GM12878 (cell line): ENCODE data around the gene SYNE4. TPM values are rescaled to one million over a fixed set of nuclear protein-coding genes. Genes with fewer than 3 reads are reported as not detected.

Experiments
- ATAC-seq: fragments of 200-7000 bp; cut with Tn5 transposase; 3 replicates; pipeline ENCODE4 v1.9.1; 2020; ENCODE audit warnings: mild to moderate bottlenecking, moderate library complexity
- BruUV-seq: library from RNA; stranded (reverse); fragments of 400-500 nt; replicated peaks from 2 replicates; lab custom pipeline; 2021; lab: Mats Ljungman, UMichigan
- CTCF ChIA-PET: fragments of 300-600 bp; sonication (Branson Sonifier 250); formaldehyde crosslinking; extraction: SDS; loops from one replicate; lab custom pipeline; 2021; ENCODE audit warnings: inconsistent platforms; lab: Yijun Ruan, JAX
- POLR2A ChIA-PET: fragments of 350-600 bp; formaldehyde crosslinking; extraction: SDS; loops from one replicate; lab custom pipeline; 2021; ENCODE audit warnings: inconsistent platforms; lab: Charles Lee
- RAD21 ChIA-PET: fragments of 300-600 bp; sonication (Branson Sonifier 250); formaldehyde crosslinking; loops from one replicate; lab custom pipeline; 2023; ENCODE audit warnings: antibody characterized with exemption; ENCODE audit not compliant: unreplicated experiment; lab: Charles Lee
- SMC1A ChIA-PET: fragments of 300-600 bp; sonication (Branson Sonifier 250); formaldehyde crosslinking; loops from one replicate; lab custom pipeline; 2023; ENCODE audit not compliant: unreplicated experiment, uncharacterized antibody; lab: Charles Lee
- DNase-seq: peaks from one replicate; pipeline ENCODE4 v3.0.0-alpha.2; 2011; ENCODE audit warnings: low read depth, low spot score
- FAIRE-seq: peaks from 3 replicates; lab custom pipeline; 2011; peaks lifted over from hg19 to GRCh38; lab: Jason Lieb, UNC
- H2AFZ ChIP-seq: 2 replicates; pipeline ENCODE4 v1.6.0; 2011; ENCODE audit warnings: low read depth, low read length, control low read depth; ENCODE audit not compliant: control insufficient read depth
- H3K27ac ChIP-seq: 2 replicates; pipeline ENCODE4 v1.5.1; 2011; ENCODE audit warnings: control low read depth; ENCODE audit not compliant: control insufficient read depth, insufficient read depth
- H3K27me3 ChIP-seq, 2 experiments: replicated peaks in 1 of 2; 2 replicates each; pipeline versions ENCODE4 v1.6.0 to v1.6.1; 2011; ENCODE audit warnings: low read length in 1 of 2; ENCODE audit not compliant: control insufficient read depth in 2 of 2, insufficient read depth in 2 of 2
- H3K36me3 ChIP-seq, 2 experiments: 2 replicates each; pipeline ENCODE4 v1.5.1; 2011; ENCODE audit warnings: low read length in 1 of 2; ENCODE audit not compliant: control insufficient read depth in 2 of 2, insufficient read depth in 2 of 2
- H3K4me1 ChIP-seq: 2 replicates; pipeline ENCODE4 v1.6.1; 2011; ENCODE audit warnings: mild to moderate bottlenecking, low read length, moderate library complexity, mixed read lengths; ENCODE audit not compliant: control insufficient read depth, insufficient read depth
- H3K4me2 ChIP-seq: 2 replicates; pipeline ENCODE4 v1.6.0; 2011; ENCODE audit warnings: control low read depth; ENCODE audit not compliant: control insufficient read depth, insufficient read depth
- H3K4me3 ChIP-seq: fragments of 200-600 bp; sonication (generic); 2 replicates; pipeline ENCODE4 v1.5.1; 2016
- H3K79me2 ChIP-seq: 2 replicates; pipeline ENCODE4 v1.6.0; 2011; ENCODE audit warnings: low read length; ENCODE audit not compliant: control insufficient read depth, insufficient read depth
- H3K9ac ChIP-seq: 2 replicates; pipeline ENCODE4 v1.8.0; 2011; ENCODE audit warnings: low read length, control low read depth, mixed read lengths; ENCODE audit not compliant: control insufficient read depth, insufficient read depth
- H3K9me3 ChIP-seq: replicated peaks from 3 replicates; pipeline ENCODE4 v1.5.1; 2011; ENCODE audit warnings: mild to moderate bottlenecking, low read length; ENCODE audit not compliant: control insufficient read depth, insufficient read depth
- H4K20me1 ChIP-seq: 2 replicates; pipeline ENCODE4 v1.6.0; 2011; ENCODE audit not compliant: control insufficient read depth, insufficient read depth
- ASH2L ChIP-seq: fragments of 300-600, 200-600 bp; sonication (generic); IDR thresholded peaks from 2 replicates; pipeline ENCODE4 v1.6.1; 2017; ENCODE audit warnings: low read depth, mild to moderate bottlenecking, borderline replicate concordance
- EZH2 ChIP-seq: IDR thresholded peaks from 2 replicates; pipeline ENCODE4 v1.6.1; 2012; ENCODE audit warnings: low read depth, mild to moderate bottlenecking, control low read depth, inconsistent platforms, low read length, borderline replicate concordance; ENCODE audit not compliant: control insufficient read depth
- FOXM1 ChIP-seq: IDR thresholded peaks from 2 replicates; pipeline ENCODE4 v1.6.1; 2012; ENCODE audit warnings: low read depth, mild to moderate bottlenecking, inconsistent platforms, low read length, moderate library complexity
- GATAD2B ChIP-seq: fragments of 450-650 bp; conservative IDR thresholded peaks from 2 replicates; pipeline ENCODE4 v1.6.1; 2017; ENCODE audit warnings: low read depth, mild to moderate bottlenecking, moderate library complexity
- IKZF1 ChIP-seq: fragments of 450-650 bp; conservative IDR thresholded peaks from 2 replicates; pipeline ENCODE4 v1.6.1; 2017; ENCODE audit warnings: antibody characterized with exemption, mild to moderate bottlenecking
- RCOR1 ChIP-seq: conservative IDR thresholded peaks from 2 replicates; pipeline ENCODE4 v1.6.1; 2012; ENCODE audit warnings: low read depth, low read length, improper control_type of control experiment
- RUNX3 ChIP-seq: IDR thresholded peaks from 2 replicates; pipeline ENCODE4 v1.6.1; 2012; ENCODE audit warnings: low read length, inconsistent platforms
- SMARCA5 ChIP-seq: fragments of 450-650 bp; IDR thresholded peaks from 2 replicates; pipeline ENCODE4 v1.6.1; 2017; ENCODE audit warnings: mild to moderate bottlenecking
- SREBF2 ChIP-seq: IDR thresholded peaks from 2 replicates; pipeline ENCODE4 v1.6.1; 2012; ENCODE audit warnings: mild to moderate bottlenecking, low read length
- STAT3 ChIP-seq: IDR thresholded peaks from 2 replicates; pipeline ENCODE4 v1.6.1; 2011; ENCODE audit warnings: low read depth, low read length, improper control_type of control experiment
- TCF12 ChIP-seq: IDR thresholded peaks from 2 replicates; pipeline ENCODE4 v1.6.1; 2011; ENCODE audit warnings: low read depth, mild to moderate bottlenecking, low read length
- YY1 ChIP-seq: IDR thresholded peaks from 2 replicates; pipeline ENCODE4 v1.6.1; 2011; ENCODE audit warnings: low read depth, mild to moderate bottlenecking, low read length
- WGBS: methylation state at CpG from one replicate; pipeline ENCODE4 v1.1.6; 2016; ENCODE audit warnings: low lambda C conversion rate; ENCODE audit not compliant: insufficient replicate concordance, insufficient coverage; ENCODE audit errors: missing lambda C conversion rate; 5-methylcytosine and 5-hydroxymethylcytosine counted together
- in situ Hi-C: fragments of 300-500 bp; cut with MboI; formaldehyde crosslinking; loops from 9 replicates; pipeline ENCODE4 v1.14.3; 2018; ENCODE audit warnings: mixed read lengths
- intact Hi-C: fragments of 100-400 bp; cut with micrococcal nuclease; formaldehyde crosslinking; loops from one replicate; pipeline ENCODE4 v1.14.2; 2022; ENCODE audit not compliant: unreplicated experiment
- polyA plus RNA-seq, 11 experiments: library from polyadenylated mRNA; depleted of rRNA in 4 of 11; unstranded in 6 of 11; stranded (reverse) in 5 of 11; fragments of >200 nt; fragmentation: Nextera tagmentation in 4 of 11; fragmentation: Illumina TruSeq in 1 of 11; extraction: Ambion mirVana in 4 of 11; extraction: Trizol in 1 of 11; gene quantifications; 1 replicate in 1 of 11; 2 replicates in 10 of 11; pipeline versions ENCODE4 v1.2.1 to v1.2.3, GENCODE V29; 2011 to 2016; ENCODE audit warnings: inconsistent platforms in 2 of 11, missing spikeins in 2 of 11, low read depth in 1 of 11
- total RNA-seq, 4 experiments: library from RNA; depleted of rRNA in 3 of 4; stranded (reverse); fragments of >200 nt in 3 of 4; fragmentation: Illumina TruSeq in 1 of 4; extraction: Trizol in 1 of 4; gene quantifications; 2 replicates each; pipeline versions ENCODE4 v1.2.1 to v1.2.3, GENCODE V29; 2013 to 2021
- TF ChIP-seq, protein P1 (sequence below): IDR thresholded peaks from 2 replicates; pipeline ENCODE4 v1.6.1; 2011; ENCODE audit warnings: low read depth, mild to moderate bottlenecking, low read length, moderate library complexity, borderline replicate concordance; ENCODE audit errors: extremely low read depth
- TF ChIP-seq, protein P2 (sequence below): fragments of 450-650 bp; IDR thresholded peaks from 2 replicates; pipeline ENCODE4 v1.6.1; 2017; ENCODE audit warnings: mild to moderate bottlenecking
- TF ChIP-seq, protein P3 (sequence below): IDR thresholded peaks from 2 replicates; pipeline ENCODE4 v1.6.1; 2012; ENCODE audit warnings: low read depth, low read length, improper control_type of control experiment
- TF ChIP-seq, protein P4 (sequence below): IDR thresholded peaks from 2 replicates; pipeline ENCODE4 v1.6.1; 2011; ENCODE audit warnings: mild to moderate bottlenecking, low read depth, low read length, moderate library complexity; ENCODE audit not compliant: insufficient replicate concordance
- TF ChIP-seq, protein P5 (sequence below): fragments of 450-650 bp; IDR thresholded peaks from 2 replicates; pipeline ENCODE4 v1.6.1; 2017; ENCODE audit warnings: borderline replicate concordance

Gene SYNE4
- total and polyA plus RNA-seq, 10 of the 15 experiments (the other 5 are each of a cell fraction or from before 2014, with no cell fraction given): 0.35 to 1.2 (median 0.71) TPM

DNA sequence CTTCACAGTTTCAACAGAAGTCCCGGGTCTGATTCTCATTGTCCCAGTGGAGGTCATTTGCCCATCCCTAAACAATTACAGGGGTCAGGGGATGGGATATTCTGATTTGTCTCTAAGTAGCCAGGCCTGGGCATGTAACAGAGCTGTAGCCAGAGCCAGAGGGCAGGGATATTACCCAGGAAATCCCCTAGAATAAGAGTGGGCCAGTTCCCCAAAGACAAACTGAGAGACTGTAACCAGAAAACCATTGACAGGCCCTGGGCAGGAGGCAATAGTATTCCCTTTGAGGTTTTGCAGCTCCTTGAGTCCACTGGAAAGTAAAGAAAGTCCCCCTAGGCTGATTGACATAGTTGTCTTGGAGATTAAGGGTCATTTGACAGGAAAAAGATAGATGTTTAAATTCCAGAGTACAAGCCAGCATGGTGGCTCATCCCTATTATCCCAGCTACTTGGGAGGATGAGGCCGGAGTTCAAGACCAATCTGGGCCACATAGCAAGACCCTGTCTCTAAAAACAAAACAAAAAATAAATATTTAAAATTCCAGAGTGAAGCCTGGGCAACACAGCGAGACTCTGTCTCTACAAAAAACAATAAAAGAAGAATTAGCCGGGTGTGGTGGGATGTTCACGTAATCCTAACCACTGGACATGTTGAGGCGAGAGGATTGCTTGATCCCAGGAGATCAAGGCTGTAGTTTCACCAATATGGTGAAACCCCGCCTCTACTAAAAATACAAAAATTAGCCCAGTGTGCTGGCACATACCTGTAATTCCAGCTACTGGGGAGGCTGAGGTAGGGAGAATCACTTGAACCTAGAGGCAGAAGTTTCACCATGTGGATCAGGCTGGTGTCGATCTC, 15.5 kb downstream of the SYNE4 start:
- WGBS: 84% methylated on average over 8 of the region's 8 CpGs
- intact Hi-C loops: no loop called here
- Histone ChIP-seq H3K4me1 (peaks cover 25% of the 10 kb centered on the region), H3K4me3 (no peak overlapping the region), H3K79me2 (peaks cover 26% of the 10 kb centered on the region), H3K9me3 (no peaks in the 10 kb centered on the region), H3K9ac (0 out of 2 replicates have a peak overlapping the region, but pooled peaks have one; percentile 27), H3K27ac (no peak overlapping the region), H3K4me2 (0 out of 2 replicates have a peak overlapping the region, but pooled peaks have one; percentile 9), H4K20me1 (no peaks in the 10 kb centered on the region), H2AFZ (no peak overlapping the region), H3K36me3 (no peaks in the 10 kb centered on the region), H3K27me3 (no peaks in the 10 kb centered on the region)
- DNase-seq: no peak
- ChIA-PET RAD21 (no interaction called here), POLR2A (no interaction called here), CTCF (interaction anchor here (1.0 to 1.4 kb wide), 2 partner anchors 44 to 135 kb away, joined by 3 read pairs; no protein-coding TSS in a partner anchor), SMC1A (interaction anchor here (0.8 to 1.3 kb wide), 3 partner anchors 61 to 110 kb away, joined by 3 read pairs; partner anchors contain the start of gene THAP8)
- no TSS peak for BruUV-seq
- FAIRE-seq: no peak
- in situ Hi-C loops: no loop called here
- ATAC-seq: peak; percentile 27
- TF ChIP-seq GATAD2B (no peak), RCOR1 (no peak), ASH2L (no peak), YY1 (no peak), EZH2 (no peak), TCF12 (no peak), RUNX3 (0 out of 2 replicates have a peak, but pooled peaks have one; percentile 18), SMARCA5 (no peak), FOXM1 (no peak), SREBF2 (no peak), IKZF1 (peak; percentile 39; the same call in 1 of the 2 replicates), STAT3 (no peak)
- TF ChIP-seq, protein P1, sequence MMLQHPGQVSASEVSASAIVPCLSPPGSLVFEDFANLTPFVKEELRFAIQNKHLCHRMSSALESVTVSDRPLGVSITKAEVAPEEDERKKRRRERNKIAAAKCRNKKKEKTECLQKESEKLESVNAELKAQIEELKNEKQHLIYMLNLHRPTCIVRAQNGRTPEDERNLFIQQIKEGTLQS: no peak
- TF ChIP-seq, protein P2, sequence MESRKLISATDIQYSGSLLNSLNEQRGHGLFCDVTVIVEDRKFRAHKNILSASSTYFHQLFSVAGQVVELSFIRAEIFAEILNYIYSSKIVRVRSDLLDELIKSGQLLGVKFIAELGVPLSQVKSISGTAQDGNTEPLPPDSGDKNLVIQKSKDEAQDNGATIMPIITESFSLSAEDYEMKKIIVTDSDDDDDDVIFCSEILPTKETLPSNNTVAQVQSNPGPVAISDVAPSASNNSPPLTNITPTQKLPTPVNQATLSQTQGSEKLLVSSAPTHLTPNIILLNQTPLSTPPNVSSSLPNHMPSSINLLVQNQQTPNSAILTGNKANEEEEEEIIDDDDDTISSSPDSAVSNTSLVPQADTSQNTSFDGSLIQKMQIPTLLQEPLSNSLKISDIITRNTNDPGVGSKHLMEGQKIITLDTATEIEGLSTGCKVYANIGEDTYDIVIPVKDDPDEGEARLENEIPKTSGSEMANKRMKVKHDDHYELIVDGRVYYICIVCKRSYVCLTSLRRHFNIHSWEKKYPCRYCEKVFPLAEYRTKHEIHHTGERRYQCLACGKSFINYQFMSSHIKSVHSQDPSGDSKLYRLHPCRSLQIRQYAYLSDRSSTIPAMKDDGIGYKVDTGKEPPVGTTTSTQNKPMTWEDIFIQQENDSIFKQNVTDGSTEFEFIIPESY: no peak
- TF ChIP-seq, protein P3, sequence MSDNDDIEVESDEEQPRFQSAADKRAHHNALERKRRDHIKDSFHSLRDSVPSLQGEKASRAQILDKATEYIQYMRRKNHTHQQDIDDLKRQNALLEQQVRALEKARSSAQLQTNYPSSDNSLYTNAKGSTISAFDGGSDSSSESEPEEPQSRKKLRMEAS: no peak
- TF ChIP-seq, protein P4, sequence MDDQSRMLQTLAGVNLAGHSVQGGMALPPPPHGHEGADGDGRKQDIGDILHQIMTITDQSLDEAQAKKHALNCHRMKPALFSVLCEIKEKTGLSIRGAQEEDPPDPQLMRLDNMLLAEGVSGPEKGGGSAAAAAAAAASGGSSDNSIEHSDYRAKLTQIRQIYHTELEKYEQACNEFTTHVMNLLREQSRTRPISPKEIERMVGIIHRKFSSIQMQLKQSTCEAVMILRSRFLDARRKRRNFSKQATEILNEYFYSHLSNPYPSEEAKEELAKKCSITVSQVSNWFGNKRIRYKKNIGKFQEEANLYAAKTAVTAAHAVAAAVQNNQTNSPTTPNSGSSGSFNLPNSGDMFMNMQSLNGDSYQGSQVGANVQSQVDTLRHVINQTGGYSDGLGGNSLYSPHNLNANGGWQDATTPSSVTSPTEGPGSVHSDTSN: no peak
- TF ChIP-seq, protein P5, sequence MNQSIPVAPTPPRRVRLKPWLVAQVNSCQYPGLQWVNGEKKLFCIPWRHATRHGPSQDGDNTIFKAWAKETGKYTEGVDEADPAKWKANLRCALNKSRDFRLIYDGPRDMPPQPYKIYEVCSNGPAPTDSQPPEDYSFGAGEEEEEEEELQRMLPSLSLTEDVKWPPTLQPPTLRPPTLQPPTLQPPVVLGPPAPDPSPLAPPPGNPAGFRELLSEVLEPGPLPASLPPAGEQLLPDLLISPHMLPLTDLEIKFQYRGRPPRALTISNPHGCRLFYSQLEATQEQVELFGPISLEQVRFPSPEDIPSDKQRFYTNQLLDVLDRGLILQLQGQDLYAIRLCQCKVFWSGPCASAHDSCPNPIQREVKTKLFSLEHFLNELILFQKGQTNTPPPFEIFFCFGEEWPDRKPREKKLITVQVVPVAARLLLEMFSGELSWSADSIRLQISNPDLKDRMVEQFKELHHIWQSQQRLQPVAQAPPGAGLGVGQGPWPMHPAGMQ: no peak
